MM.1S (cell line): ENCODE results near the gene PDE4DIP.
"Not testable (repeated sequence)": the region's sequence is repeated elsewhere in the genome, so short reads cannot be mapped to it uniquely, and the experiment has no call there.

ENCODE experiments used
- CTCF ChIP-seq: fragments of 300-600 bp; sonication (generic); IDR thresholded peaks from 2 replicates; pipeline ENCODE4 v1.5.1; 2016; ENCODE audit warnings: antibody characterized with exemption, low read length, mixed read lengths
- EZH2 ChIP-seq: fragments of 300-600 bp; sonication (generic); optimal IDR thresholded peaks from 2 replicates; pipeline ENCODE3; 2017; ENCODE audit warnings: low read depth, mild to moderate bottlenecking, antibody characterized with exemption, low read length, mixed read lengths
- EZH2phosphoT487 ChIP-seq: fragments of 300-600 bp; sonication (generic); IDR thresholded peaks from 2 replicates; pipeline ENCODE4 v1.6.1; 2018; ENCODE audit warnings: antibody characterized with exemption, low read length

GRCh38 chr1:148841262-148841661 lies 3.0 kb upstream of the PDE4DIP start:
- not testable (repeated sequence) for TF ChIP-seq CTCF, EZH2, EZH2phosphoT487
